Measurements from ENCODE around the gene ASCC1. TPM values are rescaled to one million over a fixed set of nuclear protein-coding genes. Genes with fewer than 3 reads are reported as not detected.
"Not testable (repeated sequence)": the region's sequence is repeated elsewhere in the genome, so short reads cannot be mapped to it uniquely, and the experiment has no call there.

Gene ASCC1
- total and polyA plus RNA-seq, 7 donors, result 15.3 to 37.0 (median 19.3) TPM

DNA sequence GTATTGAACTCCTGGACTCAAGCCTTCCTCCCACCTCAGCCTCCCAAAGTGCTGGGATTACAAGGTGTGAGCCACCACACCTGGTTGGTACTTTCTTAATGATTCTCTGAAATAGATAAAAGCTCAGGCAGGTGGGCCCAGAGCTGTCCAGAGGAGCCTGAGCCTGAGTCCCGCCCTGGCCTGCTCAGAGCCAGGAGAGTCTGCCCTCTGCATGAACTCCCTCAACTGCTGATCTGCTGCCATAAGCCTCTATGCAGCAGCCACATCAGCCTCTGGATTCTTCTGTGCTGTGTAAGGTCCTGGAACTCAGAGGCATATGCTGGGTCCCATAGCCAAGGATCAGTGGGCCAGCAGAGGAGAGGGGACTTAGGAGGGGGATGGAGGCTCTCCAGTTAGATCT lies 34.6 kb upstream of the ASCC1 start:
- H3K9me3 ChIP-seq, result no peaks in the 10 kb centered on the region
- no peaks in the 10 kb centered on the region for H3K27me3 ChIP-seq (ENCODE audit: insufficient read depth in 3 of 3, low read length in 2 of 3)
- peak overlapping the region; percentile 90 for H3K27ac ChIP-seq
- no peak overlapping the region for H3K4me3 ChIP-seq
- no peaks in the 10 kb centered on the region for H3K36me3 ChIP-seq (ENCODE audit: insufficient read depth in 1 of 2, low read depth in 1 of 2)
- DNase-seq (peak; percentile 66 to 79), ATAC-seq (peak; percentile 35 to 50 (median 40))
- intact Hi-C loops (cut with DNase I), result no loop called here
- TF ChIP-seq, protein P1, sequence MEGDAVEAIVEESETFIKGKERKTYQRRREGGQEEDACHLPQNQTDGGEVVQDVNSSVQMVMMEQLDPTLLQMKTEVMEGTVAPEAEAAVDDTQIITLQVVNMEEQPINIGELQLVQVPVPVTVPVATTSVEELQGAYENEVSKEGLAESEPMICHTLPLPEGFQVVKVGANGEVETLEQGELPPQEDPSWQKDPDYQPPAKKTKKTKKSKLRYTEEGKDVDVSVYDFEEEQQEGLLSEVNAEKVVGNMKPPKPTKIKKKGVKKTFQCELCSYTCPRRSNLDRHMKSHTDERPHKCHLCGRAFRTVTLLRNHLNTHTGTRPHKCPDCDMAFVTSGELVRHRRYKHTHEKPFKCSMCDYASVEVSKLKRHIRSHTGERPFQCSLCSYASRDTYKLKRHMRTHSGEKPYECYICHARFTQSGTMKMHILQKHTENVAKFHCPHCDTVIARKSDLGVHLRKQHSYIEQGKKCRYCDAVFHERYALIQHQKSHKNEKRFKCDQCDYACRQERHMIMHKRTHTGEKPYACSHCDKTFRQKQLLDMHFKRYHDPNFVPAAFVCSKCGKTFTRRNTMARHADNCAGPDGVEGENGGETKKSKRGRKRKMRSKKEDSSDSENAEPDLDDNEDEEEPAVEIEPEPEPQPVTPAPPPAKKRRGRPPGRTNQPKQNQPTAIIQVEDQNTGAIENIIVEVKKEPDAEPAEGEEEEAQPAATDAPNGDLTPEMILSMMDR (IDR thresholded peaks at IDR 0.05), result no peak
- H3K4me1 ChIP-seq, result peaks cover 90% of the 10 kb centered on the region
- 14 to 56% (median 40%) methylated on average over 1 of the region's 1 CpG for WGBS, 3 donors

DNA sequence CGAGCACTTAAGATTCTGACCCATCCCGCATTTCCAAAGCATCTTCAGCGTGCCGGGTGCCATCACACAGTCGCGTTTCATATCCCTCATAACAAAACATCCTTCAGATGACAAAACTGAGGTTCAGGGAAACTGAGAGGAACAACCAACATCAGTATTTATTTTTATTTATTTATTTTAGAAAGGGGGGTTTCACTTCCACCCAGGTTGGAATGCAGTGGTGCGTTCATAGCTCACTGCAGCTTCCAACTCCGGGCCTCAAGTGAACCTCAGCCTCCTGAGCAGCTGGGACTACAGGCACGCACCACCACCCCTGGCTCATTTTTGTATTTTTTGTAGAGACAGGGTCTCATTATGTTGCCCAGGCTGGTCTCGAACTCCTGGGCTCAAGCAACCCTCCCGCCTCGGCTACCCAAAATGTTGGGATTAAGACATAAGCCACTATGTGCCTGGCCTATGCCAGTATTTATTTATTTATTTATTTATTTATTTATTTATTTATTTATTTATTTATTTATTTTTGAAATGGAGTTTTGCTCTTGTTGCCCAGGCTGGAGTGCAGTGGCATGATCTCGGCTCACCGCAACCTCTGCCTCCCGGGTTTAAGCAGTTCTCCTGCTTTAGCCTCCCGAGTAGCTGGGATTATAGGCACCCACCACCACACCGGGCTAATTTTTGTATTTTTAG lies 33.2 kb upstream of the ASCC1 start:
- Histone ChIP-seq H3K4me3 (peak overlapping the region; percentile 48), H3K4me1 (peaks cover 90% of the 10 kb centered on the region), H3K27ac (peak overlapping the region; percentile 90)
- not testable (repeated sequence) for H3K27me3 ChIP-seq (ENCODE audit: insufficient read depth in 3 of 3, low read length in 2 of 3); H3K36me3 ChIP-seq (ENCODE audit: insufficient read depth in 1 of 2, low read depth in 1 of 2); DNase-seq; ATAC-seq; H3K9me3 ChIP-seq
- intact Hi-C loops (cut with DNase I), result loop anchor here in 1 of 2 donors (2.0 kb wide), 1 partner anchor 19 kb away; no protein-coding TSS in a partner anchor
- 79 to 86% (median 83%) methylated on average over 17 of the region's 17 CpGs for WGBS, 3 donors

DNA sequence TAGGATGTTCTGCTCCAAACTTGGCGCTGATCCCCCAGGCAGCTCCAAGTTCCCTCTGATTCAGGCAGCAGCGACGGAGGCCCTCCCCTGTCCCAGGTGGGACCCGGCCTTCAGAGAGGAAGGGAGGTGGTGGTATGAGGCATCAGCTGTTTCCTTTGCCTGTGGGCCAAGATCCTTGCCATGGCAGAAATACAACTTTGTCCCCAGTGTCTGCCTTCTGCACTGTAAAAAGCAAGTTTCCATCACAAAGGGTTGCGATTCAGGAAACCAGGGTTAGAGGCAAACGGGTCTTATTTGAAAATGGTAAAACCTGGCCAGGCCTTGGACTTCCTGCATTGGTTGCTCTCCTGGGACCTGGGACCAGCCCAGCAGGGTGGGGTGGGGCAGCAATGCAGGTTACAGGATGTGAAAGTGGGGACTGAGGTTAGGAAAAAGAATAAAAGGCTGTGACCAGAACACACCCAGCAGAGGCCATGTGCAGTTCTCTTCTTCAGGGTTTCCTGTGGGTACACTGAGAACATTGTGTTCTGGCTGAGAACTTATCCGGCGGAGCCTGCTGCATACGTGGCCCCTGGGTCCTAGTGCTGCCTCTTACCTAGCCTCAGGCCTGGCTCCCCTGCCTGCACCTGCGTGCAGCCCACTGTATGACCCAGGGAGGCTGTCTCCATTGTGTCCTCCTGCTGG lies 32.5 kb upstream of the ASCC1 start:
- Histone ChIP-seq H3K4me1 (peaks cover 90% of the 10 kb centered on the region), H3K9me3 (no peaks in the 10 kb centered on the region), H3K4me3 (peak overlapping the region; percentile 48), H3K27ac (peak overlapping the region; percentile 90), H3K36me3 (ENCODE audit: insufficient read depth in 1 of 2, low read depth in 1 of 2) (no peaks in the 10 kb centered on the region), H3K27me3 (ENCODE audit: insufficient read depth in 3 of 3, low read length in 2 of 3) (no peaks in the 10 kb centered on the region)
- DNase-seq (peak; percentile 87 to 93), ATAC-seq (peak; percentile 85 to 93 (median 91))
- intact Hi-C loops (cut with DNase I), result loop anchor here in 1 of 2 donors (2.0 kb wide), 1 partner anchor 18 kb away; no protein-coding TSS in a partner anchor
- WGBS, 3 donors, result 2 to 4% (median 2%) methylated on average over 10 of the region's 10 CpGs
- TF ChIP-seq, protein P1 (IDR thresholded peaks at IDR 0.05), result no peak

DNA sequence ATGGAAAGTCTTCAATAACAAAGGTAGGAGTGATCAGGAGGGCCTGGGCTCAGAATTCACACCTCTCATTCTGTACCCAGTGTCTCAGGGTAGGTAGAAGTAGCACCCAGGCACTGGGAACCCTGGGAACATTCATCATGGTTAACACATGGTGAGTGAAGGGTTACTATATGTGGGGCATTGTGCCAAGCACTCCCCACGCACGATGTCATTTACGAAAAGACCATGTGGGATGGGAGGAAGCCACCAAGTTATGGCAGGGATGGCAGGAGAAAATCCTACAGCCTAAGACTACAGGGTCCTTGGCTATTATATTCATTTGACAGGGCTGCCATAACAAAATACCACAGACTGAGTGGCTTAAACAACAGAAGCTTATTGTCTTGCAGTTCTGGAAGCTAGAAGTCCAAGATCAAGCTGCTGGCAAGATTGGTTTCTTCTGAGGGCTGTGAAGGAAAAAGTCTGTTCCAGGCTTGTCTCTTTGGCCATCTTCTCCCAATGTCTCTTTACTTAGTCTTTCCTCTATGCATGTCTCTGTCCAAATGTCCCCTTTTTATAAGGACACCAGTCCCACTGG lies 30.0 kb upstream of the ASCC1 start:
- H3K9me3 ChIP-seq, result no peaks in the 10 kb centered on the region
- H3K36me3 ChIP-seq (ENCODE audit: insufficient read depth in 1 of 2, low read depth in 1 of 2), result no peaks in the 10 kb centered on the region
- TF ChIP-seq, protein P1 (IDR thresholded peaks at IDR 0.05), result no peak
- H3K4me3 ChIP-seq, result no peak overlapping the region
- no peak for DNase-seq
- ATAC-seq, result no peak
- intact Hi-C loops (cut with DNase I), result no loop called here
- peaks cover 84% of the 10 kb centered on the region for H3K4me1 ChIP-seq
- H3K27ac ChIP-seq, result peak overlapping the region; percentile 90
- 4 to 13% (median 7%) methylated on average over 3 of the region's 3 CpGs for WGBS, 3 donors
- H3K27me3 ChIP-seq (ENCODE audit: insufficient read depth in 3 of 3, low read length in 2 of 3), result no peaks in the 10 kb centered on the region

DNA sequence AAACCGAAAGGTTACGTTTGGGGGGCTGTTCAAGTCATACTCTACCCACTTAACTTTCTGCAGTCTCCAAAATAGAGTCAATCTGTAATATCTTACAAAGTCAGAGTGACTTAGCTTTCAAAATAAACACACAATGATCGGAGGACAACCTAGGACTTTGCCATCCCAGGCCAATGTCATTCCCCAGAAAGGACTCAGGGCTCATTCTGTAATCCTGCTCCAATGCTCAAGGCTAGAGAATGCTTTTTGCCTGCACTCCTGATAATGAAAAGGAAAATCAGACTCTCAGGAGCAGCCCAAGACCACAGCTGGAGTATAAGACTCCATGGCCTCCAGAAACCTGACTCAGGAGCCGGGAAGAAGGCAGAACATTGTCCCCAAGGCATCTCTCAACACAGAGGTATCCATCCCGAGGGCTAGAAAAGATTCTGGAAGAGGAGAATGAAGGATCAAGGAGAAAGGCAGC lies 28.5 kb upstream of the ASCC1 start:
- ATAC-seq (no peak), DNase-seq (no peak)
- no peaks in the 10 kb centered on the region for H3K27me3 ChIP-seq (ENCODE audit: insufficient read depth in 3 of 3, low read length in 2 of 3)
- no peaks in the 10 kb centered on the region for H3K36me3 ChIP-seq (ENCODE audit: insufficient read depth in 1 of 2, low read depth in 1 of 2)
- H3K4me3 ChIP-seq, result no peak overlapping the region
- peaks cover 70% of the 10 kb centered on the region for H3K4me1 ChIP-seq
- intact Hi-C loops (cut with DNase I), result no loop called here
- H3K9me3 ChIP-seq, result no peaks in the 10 kb centered on the region
- TF ChIP-seq, protein P1 (IDR thresholded peaks at IDR 0.05), result no peak
- H3K27ac ChIP-seq, result peak overlapping the region; percentile 90
- 65 to 69% (median 67%) methylated on average over 5 of the region's 5 CpGs for WGBS, 3 donors

Measured in psoas muscle (tissue), 8 donors.